GOT3 (cell line): ENCODE results near the gene TOR3A.
"Not testable (repeated sequence)": the region's sequence is repeated elsewhere in the genome, so short reads cannot be mapped to it uniquely, and the experiment has no call there.

Experiments used
- DNase-seq: peaks from one replicate; lab custom pipeline; 2025; ENCODE audit warnings: mixed read lengths; lab: John Stamatoyannopoulos, UW

The TOR3A gene

GRCh38 chr1:179107706-179108629 lies 26.1 kb downstream of the TOR3A start:
- no peak for DNase-seq

- DNase-seq: no peak
Observed at GRCh38 chr1:179108644-179109043, 26.8 kb downstream of the TOR3A start.

DNA sequence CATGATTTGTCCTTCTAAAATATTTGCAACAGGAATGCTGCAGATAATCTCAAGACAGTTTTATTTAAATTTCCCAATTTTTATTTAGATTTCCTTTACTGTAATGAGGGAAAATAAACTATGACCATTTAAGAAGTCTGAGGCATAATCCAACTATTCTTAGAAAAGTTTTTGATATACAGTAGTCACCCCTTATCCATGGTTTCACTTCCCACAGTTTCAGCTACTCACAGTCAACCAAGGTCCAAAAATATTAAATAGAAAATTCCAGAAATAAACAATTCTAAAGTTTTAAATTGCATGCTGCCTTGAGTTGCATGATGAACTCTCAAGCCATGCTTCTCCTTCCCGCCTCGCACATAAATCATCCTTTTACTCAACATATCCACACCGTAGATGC lies 33.3 kb downstream of the TOR3A start:
- DNase-seq: no peak

DNA sequence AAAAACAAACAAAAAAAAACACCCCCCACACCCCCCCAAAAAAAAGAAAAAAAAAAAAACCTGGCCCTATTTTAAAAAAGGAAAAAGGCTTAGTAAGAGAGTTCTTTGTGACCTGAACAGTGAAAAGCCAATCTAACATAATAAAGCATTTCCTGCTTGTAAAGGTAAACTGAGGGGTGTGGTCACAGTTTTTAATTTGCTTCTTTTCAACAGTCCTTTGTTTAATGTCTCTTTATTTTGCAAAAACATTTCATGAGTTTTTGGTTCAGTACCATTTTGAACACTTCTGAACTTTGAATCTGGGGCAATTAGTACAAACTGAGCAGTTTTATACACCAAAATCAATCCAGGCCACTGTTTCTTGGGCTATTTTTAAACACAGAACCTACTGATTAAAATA lies 37.6 kb downstream of the TOR3A start:
- DNase-seq: no peak

- no peak for DNase-seq
Observed at GRCh38 chr1:179120736-179121135, 38.9 kb downstream of the TOR3A start.

- DNase-seq: no peak
Observed at GRCh38 chr1:179121159-179121938, 39.5 kb downstream of the TOR3A start.

DNA sequence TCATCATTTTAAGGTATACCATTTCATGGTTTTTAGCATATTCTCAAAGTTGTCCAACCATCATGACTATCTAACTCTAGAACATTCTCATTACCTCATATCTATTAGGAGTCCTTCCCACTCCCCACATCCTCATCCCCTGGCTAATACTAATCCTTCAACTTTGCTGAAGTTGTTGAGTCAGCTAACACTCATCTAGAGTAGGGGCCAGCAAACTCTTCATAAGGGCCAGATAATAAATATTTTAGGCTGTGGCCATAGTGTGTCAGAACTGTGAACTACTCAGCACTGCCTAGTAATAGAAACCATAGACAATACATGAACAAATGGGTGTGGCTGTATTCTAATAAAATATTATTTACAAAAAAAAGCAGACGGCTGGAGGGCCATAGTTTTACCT lies 43.0 kb downstream of the TOR3A start:
- no peak for DNase-seq

- DNase-seq: no peak
Observed at GRCh38 chr1:179126338-179127060, 44.6 kb downstream of the TOR3A start.

DNA sequence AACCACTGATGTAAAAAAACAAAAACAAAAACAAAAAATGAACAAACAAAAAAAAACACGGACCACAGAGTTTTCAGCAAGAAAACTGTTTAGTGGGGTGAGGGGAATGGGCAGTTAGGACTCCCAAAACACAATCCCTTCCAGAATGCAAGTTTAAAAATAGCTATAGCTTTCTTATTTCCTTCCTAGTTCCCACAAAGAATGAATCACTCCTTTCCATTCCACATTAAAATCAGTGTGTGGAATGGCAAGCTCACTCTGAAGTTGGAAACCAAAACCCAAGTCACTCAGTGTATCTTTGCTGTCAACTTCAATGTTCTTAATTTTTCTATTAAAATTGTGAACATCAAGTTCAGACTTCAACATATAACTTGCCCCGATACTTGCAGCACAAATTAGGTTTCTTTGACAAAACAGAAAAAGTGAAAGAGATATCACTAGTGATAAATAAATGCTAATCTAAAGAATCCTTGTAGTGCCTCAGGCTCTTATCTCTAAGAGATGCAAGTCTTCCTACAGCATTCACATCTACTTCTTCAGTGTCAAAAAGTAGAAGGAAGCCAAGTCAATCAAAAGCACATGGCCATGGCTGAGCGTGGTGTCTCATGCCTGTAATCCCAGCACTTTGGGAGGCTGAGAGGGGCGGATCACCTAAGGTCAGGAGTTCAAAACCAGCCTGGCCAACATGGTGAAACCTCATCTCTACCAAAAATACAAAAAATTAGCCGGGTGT lies 45.5 kb downstream of the TOR3A start:
- DNase-seq: no peak

GRCh38 chr1:179128520-179128919 lies 46.6 kb downstream of the TOR3A start:
- DNase-seq: no peak

DNA sequence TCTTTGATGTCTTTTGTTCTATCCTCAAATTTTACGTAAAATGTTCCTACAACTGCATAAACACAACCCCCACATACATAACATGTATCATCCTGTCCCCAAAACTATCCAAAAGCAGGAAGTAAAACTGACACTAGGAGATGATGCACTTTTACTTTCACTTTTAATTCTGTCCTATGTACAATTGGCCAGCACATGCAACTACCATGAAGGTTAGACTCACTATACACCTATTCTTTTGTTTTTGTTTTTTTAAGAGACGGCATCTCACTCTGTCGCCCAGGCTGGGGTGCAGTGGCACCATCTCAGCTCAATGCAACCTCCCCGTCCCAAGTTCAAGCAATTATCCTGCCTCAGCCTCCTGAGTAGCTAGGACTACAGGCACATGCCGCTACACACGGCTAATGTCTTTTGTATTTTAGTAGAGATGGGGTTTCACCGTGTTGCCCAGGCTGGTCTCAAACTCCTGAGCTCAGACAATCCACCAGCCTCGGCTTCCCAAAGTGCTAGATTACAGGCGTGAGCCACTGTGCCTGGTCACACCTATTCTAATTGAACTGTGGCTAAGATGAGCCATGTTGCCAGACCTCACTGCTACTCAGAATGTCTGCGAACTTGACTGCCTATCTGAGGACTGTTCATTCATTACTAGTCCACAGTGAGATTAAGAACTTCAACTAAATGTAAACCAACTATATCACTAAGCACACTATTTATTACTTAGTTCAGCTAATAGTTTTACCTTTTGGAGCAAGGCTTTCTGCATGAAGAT lies 48.0 kb downstream of the TOR3A start:
- DNase-seq: no peak

DNA sequence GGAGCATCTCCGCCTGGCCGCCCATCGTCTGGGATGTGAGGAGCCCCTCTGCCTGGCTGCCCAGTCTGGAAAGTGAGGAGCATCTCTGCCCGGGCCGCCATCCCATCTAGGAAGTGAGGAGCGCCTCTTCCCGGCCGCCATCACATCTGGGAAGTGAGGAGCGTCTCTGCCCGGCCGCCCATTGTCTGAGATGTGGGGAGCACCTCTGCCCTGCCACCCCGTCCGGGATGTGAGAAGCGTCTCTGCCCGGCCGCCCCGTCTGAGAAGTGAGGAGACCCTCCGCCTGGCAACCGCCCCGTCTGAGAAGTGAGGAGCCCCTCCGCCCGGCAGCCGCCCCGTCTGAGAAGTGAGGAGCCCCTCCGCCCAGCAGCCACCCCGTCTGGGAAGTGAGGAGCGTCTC lies 53.3 kb downstream of the TOR3A start:
- DNase-seq: not testable (repeated sequence)

- DNase-seq: not testable (repeated sequence)
Observed at GRCh38 chr1:179135707-179136106, 53.8 kb downstream of the TOR3A start.

- DNase-seq: no peak
Observed at GRCh38 chr1:179137617-179138255, 55.9 kb downstream of the TOR3A start.

DNA sequence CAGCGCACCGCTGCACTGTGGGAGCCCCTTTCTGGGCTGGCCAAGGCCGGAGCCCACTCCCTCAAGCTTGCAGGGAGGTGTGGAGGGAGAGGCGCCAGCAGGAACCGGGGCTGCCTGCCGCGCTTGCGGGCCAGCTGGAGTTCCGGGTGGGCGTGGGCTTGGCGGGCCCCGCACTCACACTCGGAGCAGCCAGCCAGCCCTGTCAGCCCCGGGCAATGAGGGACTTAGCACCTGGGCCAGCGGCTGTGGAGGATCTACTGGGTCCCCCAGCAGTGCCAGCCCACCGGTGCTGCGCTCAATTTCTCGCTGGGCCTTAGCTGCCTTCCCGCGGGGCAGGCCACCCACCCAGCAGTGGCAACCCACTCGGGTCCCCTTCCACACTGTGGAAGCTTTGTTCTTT lies 56.9 kb downstream of the TOR3A start:
- not testable (repeated sequence) for DNase-seq

GRCh38 chr1:179141592-179142251 lies 59.9 kb downstream of the TOR3A start:
- no peak for DNase-seq

DNA sequence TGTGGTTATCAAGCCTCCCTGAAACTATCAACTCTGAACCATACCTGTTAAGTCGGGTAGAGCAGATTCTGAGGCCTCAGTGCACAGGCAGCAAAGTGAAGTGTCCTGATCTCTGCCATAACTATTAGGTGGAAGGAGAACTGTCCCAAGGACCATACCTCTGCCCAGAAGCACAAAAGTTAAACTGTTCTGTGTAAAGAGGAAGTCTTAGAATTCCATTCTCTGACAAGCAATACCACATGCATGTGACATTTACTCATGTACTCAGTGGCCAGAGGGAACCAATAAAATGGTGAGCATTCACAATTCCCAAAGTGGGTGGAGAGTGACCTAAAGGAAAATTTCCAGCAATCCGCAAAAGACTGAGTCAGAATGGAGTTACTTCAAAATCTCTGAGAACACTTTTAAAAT lies 61.0 kb downstream of the TOR3A start:
- peak; percentile 31 for DNase-seq

DNA sequence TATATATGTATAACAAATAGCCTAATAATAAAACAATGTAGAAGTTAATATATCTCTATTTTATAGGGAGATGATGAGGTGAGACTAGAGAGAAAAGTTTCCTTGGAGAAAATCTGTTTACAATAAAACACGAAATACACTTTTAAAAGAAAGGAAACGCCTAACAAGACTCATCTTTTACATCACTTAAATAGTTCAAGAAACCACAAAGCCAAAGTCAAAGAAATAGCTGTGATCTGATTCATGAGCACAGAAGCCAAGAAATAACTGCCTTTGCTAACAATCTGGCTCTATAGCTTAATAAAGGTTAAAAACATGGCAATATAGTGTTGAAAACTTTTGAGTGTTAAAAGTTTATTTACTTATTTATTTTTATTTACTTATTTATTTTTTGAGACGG lies 61.5 kb downstream of the TOR3A start:
- no peak for DNase-seq

DNA sequence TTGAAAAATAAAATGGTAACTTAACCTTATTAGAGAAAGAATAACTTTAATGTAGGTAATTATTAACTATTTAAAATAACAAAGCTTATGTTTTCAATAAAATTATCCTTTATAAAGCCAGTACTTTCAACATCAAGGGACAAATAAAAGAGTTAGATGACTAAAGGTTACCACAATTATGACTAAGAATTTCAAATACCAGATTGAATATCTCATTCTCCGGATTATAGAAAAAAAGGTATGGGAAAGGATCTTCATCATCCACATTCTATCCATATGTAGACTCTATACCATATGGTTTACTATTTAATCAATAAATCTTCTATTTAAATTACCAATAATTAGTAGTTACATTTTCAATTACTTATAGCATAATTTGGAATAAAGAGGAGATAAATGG lies 62.8 kb downstream of the TOR3A start:
- DNase-seq: no peak

DNA sequence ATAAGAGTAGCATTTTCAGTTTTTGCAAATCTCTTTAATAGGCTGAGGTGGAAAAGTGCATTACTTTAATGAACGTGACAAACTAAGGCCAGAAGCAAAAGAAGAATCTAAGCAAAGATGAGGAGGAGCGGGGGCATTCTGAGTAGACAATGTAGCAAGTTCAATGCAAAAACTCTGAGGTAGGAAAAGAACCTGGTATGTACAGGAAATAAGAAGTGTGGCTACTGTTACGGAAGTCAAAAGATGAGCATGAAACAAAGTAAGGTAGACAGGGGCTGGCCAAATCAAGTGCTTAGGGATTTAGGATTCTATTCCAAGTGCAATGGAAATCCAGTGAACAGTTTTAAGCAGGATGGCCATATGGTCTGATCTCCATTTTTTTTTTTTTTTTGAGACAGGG lies 63.7 kb downstream of the TOR3A start:
- no peak for DNase-seq
